Uterus (tissue), 4 donors: ENCODE results near the gene FGFRL1. TPM values are rescaled to one million over a fixed set of nuclear protein-coding genes. Genes with fewer than 3 reads are reported as not detected.

Source experiments
- DNase-seq, 2 donors: peaks; one replicate each; pipeline ENCODE4 v3.0.0-alpha.2; 2019 to 2020
- H3K27ac ChIP-seq, 2 donors: fragments of 200-600 bp; sonication (generic); 1 replicate in 1 of 2; 2 replicates in 1 of 2; pipeline ENCODE4 v1.5.1; 2016 to 2018
- H3K27me3 ChIP-seq, 2 donors: fragments of 200-600 bp; sonication (generic); one replicate each; pipeline ENCODE4 v1.5.1; 2018 to 2019; ENCODE audit warnings: control low read depth in 1 of 2
- H3K36me3 ChIP-seq, 2 donors: fragments of 200-600 bp; sonication (generic); one replicate each; pipeline ENCODE4 v1.5.1; 2019; ENCODE audit warnings: control low read depth in 1 of 2
- H3K4me1 ChIP-seq, 2 donors: fragments of 200-600 bp; sonication (generic); one replicate each; pipeline ENCODE4 v1.5.1; 2018 to 2019; ENCODE audit warnings: control low read depth in 1 of 2
- H3K4me3 ChIP-seq, 2 donors: fragments of 200-600 bp; sonication (generic); 1 replicate in 1 of 2; 2 replicates in 1 of 2; pipeline ENCODE4 v1.5.1; 2018 to 2019; ENCODE audit warnings: mild to moderate bottlenecking in 1 of 2
- H3K9me3 ChIP-seq, 2 donors: fragments of 200-600 bp; sonication (generic); one replicate each; pipeline ENCODE4 v1.5.1; 2019; ENCODE audit warnings: control low read depth in 1 of 2
- POLR2A ChIP-seq, 2 donors: fragments of 450-650 bp; IDR thresholded peaks; one replicate each; pipeline ENCODE4 v1.6.1; 2016; ENCODE audit warnings: antibody characterized with exemption in 2 of 2, mild to moderate bottlenecking in 1 of 2, moderate library complexity in 1 of 2
- intact Hi-C: fragments of 100-400 bp; cut with DNase I; formaldehyde crosslinking; loops from one replicate; pipeline ENCODE4 v1.15.1; 2023; ENCODE audit warnings: low total_unique reads
- total RNA-seq, 4 donors: library from RNA; depleted of rRNA in 3 of 4; stranded (reverse); fragments of >200 nt in 3 of 4; gene quantifications; one replicate each; pipeline versions ENCODE4 v1.1.0 to v1.2.4, GENCODE V29; 2014 to 2023
- TF ChIP-seq, protein P1 (sequence below), 4 experiments: fragments of 200-600 bp in 2 of 4; fragments of 450-650 bp in 2 of 4; sonication (generic) in 2 of 4; IDR thresholded peaks; one replicate each; pipeline ENCODE4 v1.5.1; 2016 to 2019; ENCODE audit warnings: antibody characterized with exemption in 4 of 4, mild to moderate bottlenecking in 2 of 4, moderate library complexity in 1 of 4
- donor health status: DM: yes; HTN: yes; CAD: no.

Gene FGFRL1
- total RNA-seq, 4 donors from 2014 or later, result 2.8 to 24.8 (median 13.9) TPM

DNA sequence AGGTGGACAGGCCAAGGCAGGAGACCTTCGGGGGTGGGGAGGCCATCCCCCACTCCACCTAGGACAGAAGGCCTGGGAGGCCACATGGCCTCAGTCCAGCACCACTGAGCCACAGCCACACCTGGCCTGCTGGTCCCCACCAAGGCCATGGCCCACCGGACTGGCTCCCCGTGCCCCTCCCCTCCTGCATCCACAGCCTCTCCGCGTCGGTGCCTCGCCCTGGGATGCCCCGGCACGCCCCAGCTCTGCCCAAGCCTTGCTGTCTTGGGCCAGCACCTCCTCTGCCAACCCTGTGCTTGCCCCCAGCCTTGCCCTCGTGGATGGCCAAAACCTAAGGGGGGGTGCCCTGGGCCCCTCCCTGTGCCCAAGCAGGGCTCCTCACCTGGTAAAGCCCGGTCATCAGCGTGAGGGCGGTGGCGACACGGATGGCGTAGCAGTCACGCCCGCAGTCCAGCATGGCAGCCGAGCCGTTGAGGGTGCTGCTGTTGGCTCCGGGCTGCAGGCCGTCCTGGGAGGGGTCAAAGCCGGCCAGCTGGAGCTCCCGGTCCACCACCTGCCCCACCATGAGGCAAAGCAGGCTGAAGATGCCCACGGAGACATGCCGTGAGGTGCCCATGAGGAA, 20.6 kb upstream of the FGFRL1 start:
- Histone ChIP-seq H3K4me3 (no peak overlapping the region), H3K27me3 (no peaks in the 10 kb centered on the region), H3K4me1 (peaks cover 0 to 10% of the 10 kb centered on the region in 2 donors), H3K9me3 (no peaks in the 10 kb centered on the region), H3K36me3 (no peaks in the 10 kb centered on the region), H3K27ac (no peak overlapping the region)
- TF ChIP-seq, protein P1, sequence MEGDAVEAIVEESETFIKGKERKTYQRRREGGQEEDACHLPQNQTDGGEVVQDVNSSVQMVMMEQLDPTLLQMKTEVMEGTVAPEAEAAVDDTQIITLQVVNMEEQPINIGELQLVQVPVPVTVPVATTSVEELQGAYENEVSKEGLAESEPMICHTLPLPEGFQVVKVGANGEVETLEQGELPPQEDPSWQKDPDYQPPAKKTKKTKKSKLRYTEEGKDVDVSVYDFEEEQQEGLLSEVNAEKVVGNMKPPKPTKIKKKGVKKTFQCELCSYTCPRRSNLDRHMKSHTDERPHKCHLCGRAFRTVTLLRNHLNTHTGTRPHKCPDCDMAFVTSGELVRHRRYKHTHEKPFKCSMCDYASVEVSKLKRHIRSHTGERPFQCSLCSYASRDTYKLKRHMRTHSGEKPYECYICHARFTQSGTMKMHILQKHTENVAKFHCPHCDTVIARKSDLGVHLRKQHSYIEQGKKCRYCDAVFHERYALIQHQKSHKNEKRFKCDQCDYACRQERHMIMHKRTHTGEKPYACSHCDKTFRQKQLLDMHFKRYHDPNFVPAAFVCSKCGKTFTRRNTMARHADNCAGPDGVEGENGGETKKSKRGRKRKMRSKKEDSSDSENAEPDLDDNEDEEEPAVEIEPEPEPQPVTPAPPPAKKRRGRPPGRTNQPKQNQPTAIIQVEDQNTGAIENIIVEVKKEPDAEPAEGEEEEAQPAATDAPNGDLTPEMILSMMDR (IDR thresholded peaks at IDR 0.05), result no peak
- TF ChIP-seq POLR2A (IDR thresholded peaks at IDR 0.05), result no peak
- intact Hi-C loops, result no loop called here
- no peak for DNase-seq

GRCh38 chr4:991451-992296, 19.8 kb upstream of the FGFRL1 start:
- TF ChIP-seq POLR2A (IDR thresholded peaks at IDR 0.05), result no peak
- TF ChIP-seq, protein P1 (IDR thresholded peaks at IDR 0.05), result no peak
- Histone ChIP-seq H3K27me3 (no peaks in the 10 kb centered on the region), H3K36me3 (no peaks in the 10 kb centered on the region), H3K27ac (no peak overlapping the region), H3K9me3 (no peaks in the 10 kb centered on the region), H3K4me1 (peaks cover 0 to 10% of the 10 kb centered on the region in 2 donors), H3K4me3 (no peak overlapping the region)
- intact Hi-C loops, result no loop called here
- DNase-seq, result no peak

GRCh38 chr4:992297-993110, 18.9 kb upstream of the FGFRL1 start:
- Histone ChIP-seq H3K36me3 (no peaks in the 10 kb centered on the region), H3K4me3 (no peak overlapping the region), H3K9me3 (no peaks in the 10 kb centered on the region), H3K27me3 (peaks cover 0 to 2% of the 10 kb centered on the region in 2 donors), H3K4me1 (peaks cover 0 to 13% of the 10 kb centered on the region in 2 donors), H3K27ac (no peak overlapping the region)
- intact Hi-C loops, result no loop called here
- no peak for TF ChIP-seq POLR2A (IDR thresholded peaks at IDR 0.05)
- TF ChIP-seq, protein P1 (IDR thresholded peaks at IDR 0.05), result no peak
- no peak for DNase-seq

DNA sequence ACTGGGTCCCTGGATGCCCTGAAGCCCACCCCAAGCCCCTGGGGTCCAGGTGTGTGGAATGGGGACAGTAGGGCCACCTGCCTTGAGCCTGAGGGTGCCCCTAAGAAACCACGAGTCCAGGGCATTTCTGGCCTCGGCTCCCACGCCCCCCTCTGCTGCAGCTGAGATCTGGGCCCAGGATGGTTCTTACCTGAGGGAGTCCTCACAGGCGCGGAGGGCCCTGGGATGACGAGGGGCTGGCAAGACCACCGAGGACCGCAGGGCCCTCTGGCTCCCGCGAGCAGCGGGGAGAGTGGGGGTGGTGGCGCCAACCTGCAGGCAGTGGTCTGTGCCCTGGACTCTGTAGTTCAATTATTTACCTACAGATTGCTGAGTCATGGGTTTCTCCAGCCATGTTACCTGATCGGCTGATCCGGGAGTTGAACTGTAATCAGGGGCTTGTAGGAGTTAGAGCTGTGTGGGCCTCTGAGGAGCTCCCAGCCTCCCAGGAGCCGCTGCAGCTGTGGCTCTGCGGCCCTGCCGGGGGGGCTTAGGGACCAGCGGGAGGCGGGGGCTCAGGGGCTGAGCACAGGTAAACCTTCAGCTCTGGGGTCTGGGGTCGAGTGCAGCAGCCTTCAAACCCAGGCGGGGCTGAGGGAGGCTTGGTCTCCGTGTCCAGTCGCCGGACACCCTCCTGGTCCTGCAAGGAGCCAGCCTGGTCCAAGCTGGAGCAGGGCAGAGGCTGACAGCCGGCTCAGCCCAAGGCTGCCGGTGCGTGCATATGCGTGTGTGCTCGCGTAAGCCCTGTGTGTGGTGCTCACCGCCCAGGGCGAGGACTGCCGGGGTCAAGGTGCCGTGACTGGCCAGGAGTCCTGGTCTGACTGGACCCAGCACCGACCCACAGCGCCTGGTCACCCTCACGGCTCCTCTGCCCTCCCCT, 18.1 kb upstream of the FGFRL1 start, which contains the start of gene SLC26A1:
SLC26A1 (minus strand) TSS at position 294 of the 919 bp plus-strand sequence. CDS start 1,701 bp downstream, outside the sequence.
- no peak within 1 kb of the TSS for H3K4me3 ChIP-seq
- no peaks in the 10 kb centered on the region for H3K36me3 ChIP-seq
- H3K27me3 ChIP-seq, result peaks cover 0 to 9% of the 10 kb centered on the region in 2 donors
- TF ChIP-seq, protein P1 (IDR thresholded peaks at IDR 0.05), result no peak
- no peak for TF ChIP-seq POLR2A (IDR thresholded peaks at IDR 0.05)
- intact Hi-C loops, result no loop called here
- H3K9me3 ChIP-seq, result no peaks in the 10 kb centered on the region
- no peak within 1 kb of the TSS for H3K27ac ChIP-seq
- DNase-seq, result no peak
- H3K4me1 ChIP-seq, result peaks cover 0 to 15% of the 10 kb centered on the region in 2 donors
